Stomach (tissue), 9 donors: ENCODE data around the gene SLIT1. TPM values are rescaled to one million over a fixed set of nuclear protein-coding genes. Genes with fewer than 3 reads are reported as not detected.

Experiments used
- DNase-seq, 2 donors: peaks; one replicate each; pipeline versions ENCODE4 v3.0.0 to v3.0.0-alpha.2; 2013 to 2019
- H3K27ac ChIP-seq, 5 donors: fragments of 200-600 bp in 4 of 5; sonication (generic) in 4 of 5; one replicate each; pipeline ENCODE4 v1.5.1; 2013 to 2019; ENCODE audit warnings: mild to moderate bottlenecking in 1 of 5, moderate library complexity in 1 of 5
- H3K27me3 ChIP-seq, 3 donors: fragments of 200-600 bp; sonication (generic); one replicate each; pipeline ENCODE4 v1.5.1; 2017 to 2019; ENCODE audit warnings: mixed run types in 1 of 3
- H3K36me3 ChIP-seq, 4 donors: fragments of 200-600 bp; sonication (generic); 1 replicate in 3 of 4; 2 replicates in 1 of 4; pipeline ENCODE4 v1.5.1; 2016 to 2019
- H3K4me1 ChIP-seq, 4 donors: fragments of 200-600 bp; sonication (generic); one replicate each; pipeline ENCODE4 v1.5.1; 2016 to 2019
- H3K4me3 ChIP-seq, 4 donors: fragments of 200-600 bp; sonication (generic) in 3 of 4; one replicate each; pipeline ENCODE4 v1.5.1; 2016 to 2019; ENCODE audit warnings: mild to moderate bottlenecking in 1 of 4
- H3K9me3 ChIP-seq, 4 donors: fragments of 200-600 bp; sonication (generic); one replicate each; pipeline ENCODE4 v1.5.1; 2016 to 2019
- CTCF ChIP-seq, 7 experiments: fragments of 450-650 bp in 4 of 7; fragments of 200-600 bp in 3 of 7; sonication (generic) in 3 of 7; IDR thresholded peaks; one replicate each; pipeline ENCODE4 v1.5.1; 2016 to 2019; ENCODE audit warnings: antibody characterized with exemption in 7 of 7, control low read depth in 2 of 7, mild to moderate bottlenecking in 1 of 7
- EP300 ChIP-seq: sonication (generic); formaldehyde crosslinking; IDR thresholded peaks from one replicate; pipeline ENCODE4 v1.6.1; 2017; ENCODE audit warnings: antibody characterized with exemption
- POLR2A ChIP-seq, 4 donors: fragments of 450-650 bp; IDR thresholded peaks; one replicate each; pipeline ENCODE4 v1.6.1; 2016; ENCODE audit warnings: antibody characterized with exemption in 4 of 4, control low read depth in 2 of 4, mild to moderate bottlenecking in 1 of 4, moderate library complexity in 1 of 4
- POLR2AphosphoS5 ChIP-seq, 3 donors: sonication (generic); formaldehyde crosslinking; IDR thresholded peaks; one replicate each; pipeline ENCODE4 v1.6.1; 2016; ENCODE audit warnings: antibody characterized with exemption in 3 of 3
- WGBS, 5 donors: extraction: QIAGEN DNeasy Blood & Tissue Kit in 3 of 5; methylation state at CpG; one replicate each; pipeline versions ENCODE4 v1.1.5 to v1.1.7; 2013 to 2018; 5-methylcytosine and 5-hydroxymethylcytosine counted together
- intact Hi-C: fragments of 100-400 bp; cut with DNase I; formaldehyde crosslinking; loops from one replicate; pipeline ENCODE4 v1.15.1; 2023; ENCODE audit warnings: low total_unique reads
- polyA plus RNA-seq, 3 donors: library from polyadenylated mRNA; stranded (reverse); fragments of 200-250 nt; gene quantifications; one replicate each; pipeline ENCODE4 v1.2.3, GENCODE V29; 2013
- total RNA-seq, 5 donors: library from RNA; depleted of rRNA; stranded (reverse); fragments of >200 nt; gene quantifications; one replicate each; pipeline versions ENCODE4 v1.1.0 to v1.2.3, GENCODE V29; 2014 to 2016
- donor health status: healthy with polysubstance abuse.
- donor health status: Bipolar disorder and iron deficiency.
- donor health status: healthy.

Gene SLIT1
- total and polyA plus RNA-seq, 8 donors = under 0.01 to 6.1 (median 0.44) TPM

- intact Hi-C loops = no loop called here
Measured at GRCh38 chr10:97131666-97132065, 54.1 kb downstream of the SLIT1 start.

GRCh38 chr10:97131181-97131628 is 54.6 kb downstream of the SLIT1 start:
- intact Hi-C loops = no loop called here
- TF ChIP-seq POLR2AphosphoS5 (IDR thresholded peaks at IDR 0.05) (no peak), POLR2A (IDR thresholded peaks at IDR 0.05) (no peak), EP300 (no peak), CTCF (IDR thresholded peaks at IDR 0.05) (no peak)
- WGBS, 5 donors = 73 to 90% (median 88%) methylated on average over 7 to 8 of the region's 8 CpGs
- peaks cover 0 to 26% (median 6%) of the 10 kb centered on the region in 3 donors for H3K27me3 ChIP-seq
- H3K4me3 ChIP-seq = no peak overlapping the region
- no peaks in the 10 kb centered on the region for H3K9me3 ChIP-seq
- H3K36me3 ChIP-seq = no peaks in the 10 kb centered on the region
- H3K4me1 ChIP-seq = no peaks in the 10 kb centered on the region
- H3K27ac ChIP-seq = no peak overlapping the region
- DNase-seq = peak in 1 of 2 donors; percentile 32

More at GRCh38 chr10:97131666-97132065, 54.1 kb downstream of the SLIT1 start:
- no peaks in the 10 kb centered on the region for H3K36me3 ChIP-seq
- no peak for TF ChIP-seq EP300
- no peak for TF ChIP-seq POLR2A (IDR thresholded peaks at IDR 0.05)
- no peak for TF ChIP-seq POLR2AphosphoS5 (IDR thresholded peaks at IDR 0.05)
- no peak for TF ChIP-seq CTCF (IDR thresholded peaks at IDR 0.05)
- WGBS, 5 donors = 55 to 78% (median 69%) methylated on average over 9 of the region's 9 CpGs
- no peaks in the 10 kb centered on the region for H3K4me1 ChIP-seq
- H3K27ac ChIP-seq = no peak overlapping the region
- peaks cover 0 to 26% (median 6%) of the 10 kb centered on the region in 3 donors for H3K27me3 ChIP-seq
- H3K4me3 ChIP-seq = no peak overlapping the region
- H3K9me3 ChIP-seq = no peaks in the 10 kb centered on the region
- peak in 1 of 2 donors; percentile 67 for DNase-seq

- no peaks in the 10 kb centered on the region for H3K9me3 ChIP-seq
- H3K27ac ChIP-seq = no peak overlapping the region
- H3K4me3 ChIP-seq = no peak overlapping the region
- no peaks in the 10 kb centered on the region for H3K36me3 ChIP-seq
- 50 to 61% (median 53%) methylated on average over 10 to 11 of the region's 11 CpGs for WGBS, 5 donors
- intact Hi-C loops = no loop called here
- peaks cover 0 to 18% (median 0%) of the 10 kb centered on the region in 3 donors for H3K27me3 ChIP-seq
- H3K4me1 ChIP-seq = no peaks in the 10 kb centered on the region
- DNase-seq = no peak
- no peak for TF ChIP-seq EP300
- TF ChIP-seq CTCF (IDR thresholded peaks at IDR 0.05) = no peak
- no peak for TF ChIP-seq POLR2A (IDR thresholded peaks at IDR 0.05)
- TF ChIP-seq POLR2AphosphoS5 (IDR thresholded peaks at IDR 0.05) = no peak
Measured at GRCh38 chr10:97129666-97130065, 56.1 kb downstream of the SLIT1 start.

GRCh38 chr10:97128516-97129154 is 57.1 kb downstream of the SLIT1 start:
- no peak overlapping the region for H3K27ac ChIP-seq
- no peaks in the 10 kb centered on the region for H3K36me3 ChIP-seq
- no peaks in the 10 kb centered on the region for H3K9me3 ChIP-seq
- intact Hi-C loops = no loop called here
- 66 to 76% (median 70%) methylated on average over 12 of the region's 12 CpGs for WGBS, 5 donors
- peak in 1 of 2 donors; percentile 57 for DNase-seq
- peaks cover 0 to 8% (median 0%) of the 10 kb centered on the region in 3 donors for H3K27me3 ChIP-seq
- no peak overlapping the region for H3K4me3 ChIP-seq
- H3K4me1 ChIP-seq = no peaks in the 10 kb centered on the region
- TF ChIP-seq CTCF (IDR thresholded peaks at IDR 0.05) = no peak
- TF ChIP-seq POLR2A (IDR thresholded peaks at IDR 0.05) = no peak
- TF ChIP-seq POLR2AphosphoS5 (IDR thresholded peaks at IDR 0.05) = no peak
- TF ChIP-seq EP300 = no peak
